SK-N-SH (cell line): Measurements from ENCODE around the gene CCT6B. TPM values are rescaled to one million over a fixed set of nuclear protein-coding genes. Genes with fewer than 3 reads are reported as not detected.

Experiments used
- CTCF ChIA-PET: fragments of 300-600, 350-600 bp; formaldehyde crosslinking; extraction: SDS; loops from one replicate; lab custom pipeline; 2021; lab: Yijun Ruan, JAX
- POLR2A ChIA-PET: fragments of 350-600 bp; sonication (Branson Sonifier 250); formaldehyde crosslinking; extraction: SDS; loops from one replicate; lab custom pipeline; 2020; ENCODE audit warnings: antibody characterized with exemption, inconsistent platforms; lab: Yijun Ruan, JAX
- DNase-seq: peaks from one replicate; pipeline ENCODE4 v3.0.0; 2012
- H2AFZ ChIP-seq: fragments of 200-600 bp; sonication (generic); 2 replicates; pipeline ENCODE4 v1.8.1; 2016; ENCODE audit warnings: antibody characterized with exemption, mild to moderate bottlenecking, low read depth
- H3F3A ChIP-seq: fragments of 200-600 bp; sonication (generic); replicated peaks from 2 replicates; pipeline ENCODE3; 2016; ENCODE audit warnings: antibody characterized with exemption, mild to moderate bottlenecking; ENCODE audit not compliant: insufficient read depth
- H3K27ac ChIP-seq, 2 experiments: fragments of 200-500 bp in 1 of 2; fragments of 200-600 bp in 1 of 2; sonication (Bioruptor generic) in 1 of 2; sonication (generic), shearing (Covaris generic) in 1 of 2; 2 replicates each; pipeline versions ENCODE4 v1.5.1 to v1.6.1; 2014 to 2016; ENCODE audit warnings: low read depth in 2 of 2, inconsistent platforms in 1 of 2, low read length in 1 of 2, mild to moderate bottlenecking in 1 of 2, mixed read lengths in 1 of 2
- H3K27me3 ChIP-seq: fragments of 200-600 bp; sonication (generic), shearing (Covaris generic); 2 replicates; pipeline ENCODE4 v1.6.1; 2016; ENCODE audit warnings: mixed run types; ENCODE audit not compliant: insufficient read depth
- H3K36me3 ChIP-seq, 2 experiments: fragments of 200-500 bp in 1 of 2; fragments of 200-600 bp in 1 of 2; sonication (Bioruptor generic) in 1 of 2; sonication (generic) in 1 of 2; replicated peaks in 1 of 2; 2 replicates each; pipeline versions ENCODE3 to v1.5.1; 2014 to 2016; ENCODE audit warnings: low read length in 1 of 2, mild to moderate bottlenecking in 1 of 2; ENCODE audit not compliant: insufficient read depth in 2 of 2, control insufficient read depth in 1 of 2
- H3K4me1 ChIP-seq, 2 experiments: fragments of 200-500 bp in 1 of 2; fragments of 200-600 bp in 1 of 2; sonication (Bioruptor generic) in 1 of 2; sonication (generic), shearing (Covaris generic) in 1 of 2; 2 replicates each; pipeline versions ENCODE4 v1.5.1 to v1.6.1; 2014 to 2016; ENCODE audit warnings: low read depth in 1 of 2, low read length in 1 of 2, mixed run types in 1 of 2; ENCODE audit not compliant: insufficient read depth in 2 of 2, control insufficient read depth in 1 of 2
- H3K4me2 ChIP-seq: fragments of 200-600 bp; sonication (generic), shearing (Covaris generic); 2 replicates; pipeline ENCODE4 v1.6.1; 2017; ENCODE audit warnings: mixed run types
- H3K4me3 ChIP-seq, 2 experiments: fragments of 200-500 bp in 1 of 2; fragments of 200-600 bp in 1 of 2; sonication (Bioruptor generic) in 1 of 2; sonication (generic), shearing (Covaris generic) in 1 of 2; 2 replicates each; pipeline versions ENCODE4 v1.5.1 to v1.8.1; 2014 to 2016; ENCODE audit warnings: low read depth in 2 of 2, inconsistent platforms in 1 of 2, low read length in 1 of 2, mild to moderate bottlenecking in 1 of 2, mixed read lengths in 1 of 2, moderate library complexity in 1 of 2
- H3K79me2 ChIP-seq: fragments of 200-600 bp; sonication (generic); 2 replicates; pipeline ENCODE4 v1.8.1; 2017; ENCODE audit warnings: mild to moderate bottlenecking; ENCODE audit not compliant: insufficient read depth
- H3K9ac ChIP-seq: fragments of 200-600 bp; sonication (generic); 2 replicates; pipeline ENCODE4 v1.6.1; 2017; ENCODE audit warnings: mixed run types
- H3K9me2 ChIP-seq: fragments of 200-600 bp; sonication (generic); 2 replicates; pipeline ENCODE4 v1.6.1; 2017; ENCODE audit warnings: mixed run types
- H3K9me3 ChIP-seq: fragments of 200-600 bp; sonication (generic); 2 replicates; pipeline ENCODE4 v1.6.1; 2017; ENCODE audit warnings: mixed run types, mild to moderate bottlenecking, moderate library complexity
- H4K20me1 ChIP-seq: fragments of 200-600 bp; sonication (generic); 2 replicates; pipeline ENCODE4 v1.6.1; 2017; ENCODE audit warnings: mild to moderate bottlenecking, mixed run types; ENCODE audit not compliant: insufficient read depth
- CTCF ChIP-seq: fragments of 200-600 bp; sonication (generic); IDR thresholded peaks from 2 replicates; pipeline ENCODE4 v1.6.1; 2017; ENCODE audit warnings: antibody characterized with exemption, mild to moderate bottlenecking, moderate library complexity
- ELF1 ChIP-seq: IDR thresholded peaks from 2 replicates; pipeline ENCODE4 v1.4.0; 2012
- FOXJ3 ChIP-seq: sonication (generic); formaldehyde crosslinking; IDR thresholded peaks from 2 replicates; pipeline ENCODE4 v1.5.1; 2020; ENCODE audit warnings: mild to moderate bottlenecking, missing genetic modification reagents
- GATA2 ChIP-seq: sonication (generic); formaldehyde crosslinking; IDR thresholded peaks from 2 replicates; pipeline ENCODE4 v1.5.0; 2020; ENCODE audit warnings: mild to moderate bottlenecking, missing genetic modification reagents
- JUND ChIP-seq: IDR thresholded peaks from 2 replicates; pipeline ENCODE4 v1.4.0; 2012
- PBX3 ChIP-seq: IDR thresholded peaks from 2 replicates; pipeline ENCODE4; 2012
- POLR2AphosphoS5 ChIP-seq: IDR thresholded peaks from 2 replicates; pipeline ENCODE4 v1.6.1; 2012; ENCODE audit warnings: low read depth, low read length
- RAD21 ChIP-seq: IDR thresholded peaks from 2 replicates; pipeline ENCODE4 v1.6.1; 2012; ENCODE audit warnings: mild to moderate bottlenecking, low read length
- REST ChIP-seq: IDR thresholded peaks from 2 replicates; pipeline ENCODE4 v1.6.1; 2012; ENCODE audit warnings: mild to moderate bottlenecking, low read depth, low read length, moderate library complexity
- RFX5 ChIP-seq: IDR thresholded peaks from 2 replicates; pipeline ENCODE4 v1.6.1; 2012; ENCODE audit warnings: mild to moderate bottlenecking, improper control_type of control experiment, low read length
- SMC3 ChIP-seq: IDR thresholded peaks from 2 replicates; pipeline ENCODE4 v1.6.1; 2012; ENCODE audit warnings: low read depth, low read length, improper control_type of control experiment
- TAF1 ChIP-seq: IDR thresholded peaks from 2 replicates; pipeline ENCODE4 v1.6.1; 2012; ENCODE audit warnings: low read depth, mild to moderate bottlenecking, low read length, moderate library complexity, borderline replicate concordance
- TCF12 ChIP-seq: IDR thresholded peaks from 2 replicates; pipeline ENCODE4 v1.4.0; 2012
- TEAD4 ChIP-seq: IDR thresholded peaks from 2 replicates; pipeline ENCODE4 v1.4.0; 2012; ENCODE audit warnings: mild to moderate bottlenecking, borderline replicate concordance; ENCODE audit not compliant: insufficient read depth
- USF1 ChIP-seq: IDR thresholded peaks from 2 replicates; pipeline ENCODE4 v1.4.0; 2012; ENCODE audit warnings: low read depth, borderline replicate concordance
- USF2 ChIP-seq: fragments of 150-350 bp; IDR thresholded peaks from 2 replicates; pipeline ENCODE4 v1.6.1; 2017; ENCODE audit warnings: antibody characterized with exemption, low read length, low read depth, borderline replicate concordance
- WGBS: methylation state at CpG from one replicate; pipeline ENCODE4 v1.1.6; 2017; ENCODE audit warnings: low lambda C conversion rate; 5-methylcytosine and 5-hydroxymethylcytosine counted together
- polyA plus RNA-seq, 3 experiments: library from polyadenylated mRNA; depleted of rRNA; stranded (reverse); fragments of >200 nt; gene quantifications; 2 replicates each; pipeline ENCODE4 v1.2.3, GENCODE V29; 2012

CCT6B gene
- polyA plus RNA-seq, 1 of the 3 experiments (the other 2 are of a cell fraction): 0.48 TPM

DNA sequence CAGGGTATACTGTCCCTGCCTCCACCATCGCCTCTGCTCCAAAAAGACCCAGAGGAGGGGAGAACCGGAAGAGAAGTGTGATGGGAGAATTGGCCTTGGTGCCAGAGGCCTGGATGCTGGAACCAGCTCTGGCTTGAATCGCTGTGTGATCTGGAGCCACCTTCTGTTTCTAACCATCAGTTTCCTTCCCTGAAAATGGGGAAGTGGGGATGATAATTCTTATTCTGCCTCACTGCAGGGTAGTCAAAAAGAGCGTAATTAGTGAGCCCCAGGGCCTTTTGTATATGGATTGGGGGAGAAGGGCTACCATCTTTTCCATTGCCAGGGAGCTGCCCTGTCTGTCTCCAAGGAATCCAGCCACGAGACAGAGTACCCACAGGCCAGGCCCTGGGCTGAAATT lies 52.2 kb downstream of the CCT6B start:
- H3K79me2 ChIP-seq: no peaks in the 10 kb centered on the region
- no peak overlapping the region for H3K4me3 ChIP-seq
- no peaks in the 10 kb centered on the region for H3K36me3 ChIP-seq
- 28% methylated on average over 4 of the region's 5 CpGs for WGBS
- TF ChIP-seq RFX5 (no peak), POLR2AphosphoS5 (no peak), ELF1 (no peak), TCF12 (no peak), JUND (no peak), REST (no peak), CTCF (no peak), TAF1 (no peak), RAD21 (no peak), PBX3 (no peak), FOXJ3 (no peak), SMC3 (no peak), USF2 (no peak), GATA2 (CRISPR knock-in tag) (no peak), TEAD4 (no peak), USF1 (no peak)
- H3K9me2 ChIP-seq: no peaks in the 10 kb centered on the region
- no peaks in the 10 kb centered on the region for H4K20me1 ChIP-seq
- no peaks in the 10 kb centered on the region for H3F3A ChIP-seq
- no peaks in the 10 kb centered on the region; the same call in 1 of the 2 replicates for H3K27me3 ChIP-seq
- H2AFZ ChIP-seq: no peak overlapping the region
- no peak overlapping the region for H3K27ac ChIP-seq
- ChIA-PET CTCF (interaction anchor here (1.5 to 1.6 kb wide), 2 partner anchors 16 to 367 kb away, joined by 4 to 7 read pairs; no protein-coding TSS in a partner anchor), POLR2A (no interaction called here)
- no peak overlapping the region for H3K9ac ChIP-seq
- H3K4me2 ChIP-seq: no peak overlapping the region
- DNase-seq: no peak
- H3K9me3 ChIP-seq: no peaks in the 10 kb centered on the region
- H3K4me1 ChIP-seq: peaks cover 0 to 4% of the 10 kb centered on the region in 2 experiments; a peak in 1 of 4 replicates
